GM23338 (cell line): ENCODE measurements around the gene ABI1.
"Not testable (repeated sequence)": the region's sequence is repeated elsewhere in the genome, so short reads cannot be mapped to it uniquely, and the experiment has no call there.

ENCODE experiments used
- POLR2AphosphoS5 ChIP-seq: IDR thresholded peaks from 2 replicates; pipeline ENCODE4 v1.6.1; 2016; ENCODE audit warnings: antibody characterized with exemption, low read depth
- TF ChIP-seq, protein P1 (sequence below), 2 experiments: fragments of 200-600 bp in 1 of 2; sonication (generic) in 1 of 2; conservative IDR thresholded peaks; 2 replicates each; pipeline versions ENCODE4 v1.5.1 to v1.6.1; 2016 to 2017; ENCODE audit warnings: antibody characterized with exemption in 2 of 2, low read depth in 2 of 2, mild to moderate bottlenecking in 2 of 2, moderate library complexity in 1 of 2

DNA sequence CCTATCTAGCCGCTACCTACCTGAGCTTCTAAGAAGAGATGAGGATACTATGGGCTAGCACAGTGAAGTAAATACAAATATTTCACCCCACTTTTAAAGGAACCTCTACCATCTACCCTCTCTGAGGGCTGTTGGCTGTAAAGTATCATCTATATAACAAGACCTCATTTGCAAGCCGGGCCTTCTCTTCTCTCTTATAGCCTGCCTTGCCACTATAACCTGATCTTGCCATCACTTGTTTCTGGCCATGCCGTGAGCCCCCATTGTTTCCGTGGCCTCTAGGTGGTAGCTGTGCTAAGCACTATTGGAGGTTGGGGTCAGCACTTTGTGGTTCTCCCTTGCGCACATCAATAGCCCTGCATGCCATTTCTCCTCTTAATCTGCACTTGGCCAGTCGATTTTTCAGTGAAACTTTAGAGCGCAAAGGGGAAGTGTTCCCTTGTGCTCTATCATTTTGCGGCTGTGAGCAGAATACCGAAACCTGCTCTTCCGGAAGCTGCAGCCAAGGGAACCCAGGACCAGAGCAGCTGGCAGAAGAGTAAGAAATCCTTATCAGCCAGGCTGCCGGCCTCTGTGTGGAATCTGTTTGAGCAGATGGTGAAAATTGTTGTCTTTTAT, 31.7 kb upstream of the ABI1 start:
- TF ChIP-seq, protein P1, sequence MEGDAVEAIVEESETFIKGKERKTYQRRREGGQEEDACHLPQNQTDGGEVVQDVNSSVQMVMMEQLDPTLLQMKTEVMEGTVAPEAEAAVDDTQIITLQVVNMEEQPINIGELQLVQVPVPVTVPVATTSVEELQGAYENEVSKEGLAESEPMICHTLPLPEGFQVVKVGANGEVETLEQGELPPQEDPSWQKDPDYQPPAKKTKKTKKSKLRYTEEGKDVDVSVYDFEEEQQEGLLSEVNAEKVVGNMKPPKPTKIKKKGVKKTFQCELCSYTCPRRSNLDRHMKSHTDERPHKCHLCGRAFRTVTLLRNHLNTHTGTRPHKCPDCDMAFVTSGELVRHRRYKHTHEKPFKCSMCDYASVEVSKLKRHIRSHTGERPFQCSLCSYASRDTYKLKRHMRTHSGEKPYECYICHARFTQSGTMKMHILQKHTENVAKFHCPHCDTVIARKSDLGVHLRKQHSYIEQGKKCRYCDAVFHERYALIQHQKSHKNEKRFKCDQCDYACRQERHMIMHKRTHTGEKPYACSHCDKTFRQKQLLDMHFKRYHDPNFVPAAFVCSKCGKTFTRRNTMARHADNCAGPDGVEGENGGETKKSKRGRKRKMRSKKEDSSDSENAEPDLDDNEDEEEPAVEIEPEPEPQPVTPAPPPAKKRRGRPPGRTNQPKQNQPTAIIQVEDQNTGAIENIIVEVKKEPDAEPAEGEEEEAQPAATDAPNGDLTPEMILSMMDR (conservative IDR thresholded peaks at IDR 0.05; ENCODE audit: low read depth in 2 of 2) = not testable (repeated sequence)
- not testable (repeated sequence) for TF ChIP-seq POLR2AphosphoS5
